T-helper 2 cell treated with Interferon-gamma antibody and Interleukin-4, amounts not matched to agents 5 μg/mL and 100 μg/mL, for 36 hours (primary cell): ENCODE measurements around the gene CEP104.

ENCODE experiments used
- DNase-seq: peaks from one replicate; pipeline ENCODE4 v3.0.0; 2021; ENCODE audit warnings: low spot score
- H3K27ac Mint-ChIP-seq: one replicate; pipeline ENCODE4 v1.8.0; 2021; ENCODE audit warnings: mild to moderate bottlenecking, mixed read lengths
- H3K27me3 Mint-ChIP-seq: one replicate; pipeline ENCODE4 v1.8.0; 2021; ENCODE audit warnings: low read depth, mixed read lengths
- H3K36me3 Mint-ChIP-seq: one replicate; pipeline ENCODE4 v1.8.0; 2021; ENCODE audit warnings: low read depth, mixed read lengths
- H3K4me1 Mint-ChIP-seq: one replicate; pipeline ENCODE4 v1.8.0; 2021; ENCODE audit warnings: low read depth, mixed read lengths
- H3K4me3 Mint-ChIP-seq: one replicate; pipeline ENCODE4 v1.8.0; 2022; ENCODE audit warnings: mild to moderate bottlenecking, moderate library complexity, mixed read lengths
- H3K9me3 Mint-ChIP-seq: one replicate; pipeline ENCODE4 v1.8.0; 2021; ENCODE audit warnings: mixed read lengths

Gene CEP104

GRCh38 chr1:3899754-3900149 is 42.7 kb upstream of the CEP104 start:
- H3K36me3 Mint-ChIP-seq, result peaks cover 28% of the 10 kb centered on the region
- H3K4me1 Mint-ChIP-seq, result peaks cover 34% of the 10 kb centered on the region
- DNase-seq, result no peak
- H3K4me3 Mint-ChIP-seq, result peak overlapping the region; percentile 92
- H3K27me3 Mint-ChIP-seq, result no peaks in the 10 kb centered on the region
- peaks cover 20% of the 10 kb centered on the region for H3K9me3 Mint-ChIP-seq
- peak overlapping the region; percentile 97 for H3K27ac Mint-ChIP-seq

DNA sequence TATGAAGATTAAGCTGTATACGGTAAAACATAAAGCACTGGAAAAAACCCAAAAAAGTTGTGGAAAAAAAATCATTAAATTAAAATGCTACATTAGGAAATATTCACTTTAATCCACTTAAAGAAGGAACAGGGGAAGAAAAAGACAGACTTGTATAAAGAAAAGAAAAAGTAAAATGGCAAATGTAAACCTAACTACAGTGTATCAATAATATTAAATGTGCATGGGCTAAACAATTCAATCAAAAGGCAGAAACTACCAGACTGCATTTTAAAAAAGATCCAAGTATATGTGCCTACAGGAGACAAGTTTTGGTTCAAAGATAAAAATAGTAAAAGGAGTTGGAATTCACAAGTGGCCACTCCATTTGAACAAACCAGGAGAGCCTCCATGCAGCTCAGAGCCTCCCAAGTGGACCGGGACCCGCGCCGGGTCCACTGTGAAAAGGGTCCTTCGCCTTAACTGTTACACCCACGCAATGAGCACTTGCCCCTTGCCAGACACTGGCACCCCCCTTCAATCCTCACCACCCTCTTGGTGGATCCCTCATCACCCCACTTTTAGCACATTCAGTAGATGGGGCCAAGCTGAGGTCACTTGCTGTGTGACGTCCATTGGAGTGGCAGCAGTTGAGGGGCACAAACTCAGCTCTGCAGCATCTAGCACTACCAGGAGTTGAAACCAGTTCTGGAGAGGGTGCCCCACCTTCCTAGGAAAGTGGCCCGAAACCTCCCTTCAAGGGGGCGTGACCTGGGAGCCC is 42.2 kb upstream of the CEP104 start:
- no peak for DNase-seq
- H3K27me3 Mint-ChIP-seq, result no peaks in the 10 kb centered on the region
- H3K27ac Mint-ChIP-seq, result peak overlapping the region; percentile 97
- peaks cover 20% of the 10 kb centered on the region for H3K9me3 Mint-ChIP-seq
- H3K4me1 Mint-ChIP-seq, result peaks cover 34% of the 10 kb centered on the region
- peaks cover 28% of the 10 kb centered on the region for H3K36me3 Mint-ChIP-seq
- H3K4me3 Mint-ChIP-seq, result peak overlapping the region; percentile 92

GRCh38 chr1:3898475-3898735 is 41.4 kb upstream of the CEP104 start:
- Mint-ChIP-seq H3K27ac (no peak overlapping the region), H3K4me3 (peak overlapping the region; percentile 92), H3K4me1 (peaks cover 28% of the 10 kb centered on the region), H3K36me3 (peaks cover 30% of the 10 kb centered on the region), H3K27me3 (no peaks in the 10 kb centered on the region), H3K9me3 (peaks cover 20% of the 10 kb centered on the region)
- DNase-seq, result no peak

DNA sequence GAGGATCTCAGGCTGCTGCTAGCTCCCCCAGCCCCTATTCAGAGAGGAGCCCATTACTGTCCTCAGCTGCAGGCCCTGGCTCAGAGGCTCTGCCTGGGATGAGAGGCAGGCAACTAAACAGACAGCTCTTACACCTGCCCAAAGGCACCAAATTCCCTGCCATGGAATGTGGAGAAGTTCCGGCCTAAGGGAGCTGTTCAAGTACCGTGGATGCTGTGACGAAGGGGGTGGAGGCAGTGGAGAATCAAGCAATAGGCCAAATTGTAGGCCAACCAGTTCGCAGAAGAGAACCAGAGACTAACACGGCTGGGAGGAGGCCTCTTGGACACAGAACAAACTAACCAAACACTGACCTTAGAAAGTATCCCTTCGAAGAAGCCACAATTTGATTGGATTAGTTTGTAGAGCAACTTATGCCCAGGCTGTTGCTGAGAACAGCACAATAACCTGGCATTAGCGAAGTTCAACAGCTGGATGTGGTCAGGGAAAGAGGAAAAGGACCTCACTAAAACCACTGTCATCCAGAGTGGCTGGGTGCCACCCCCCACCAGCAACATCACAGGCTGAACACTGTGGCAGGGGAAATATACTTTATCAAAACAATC is 39.5 kb upstream of the CEP104 start:
- Mint-ChIP-seq H3K4me3 (no peak overlapping the region), H3K36me3 (peaks cover 39% of the 10 kb centered on the region), H3K4me1 (peaks cover 22% of the 10 kb centered on the region), H3K27me3 (no peaks in the 10 kb centered on the region), H3K27ac (no peak overlapping the region), H3K9me3 (peaks cover 20% of the 10 kb centered on the region)
- no peak for DNase-seq

DNA sequence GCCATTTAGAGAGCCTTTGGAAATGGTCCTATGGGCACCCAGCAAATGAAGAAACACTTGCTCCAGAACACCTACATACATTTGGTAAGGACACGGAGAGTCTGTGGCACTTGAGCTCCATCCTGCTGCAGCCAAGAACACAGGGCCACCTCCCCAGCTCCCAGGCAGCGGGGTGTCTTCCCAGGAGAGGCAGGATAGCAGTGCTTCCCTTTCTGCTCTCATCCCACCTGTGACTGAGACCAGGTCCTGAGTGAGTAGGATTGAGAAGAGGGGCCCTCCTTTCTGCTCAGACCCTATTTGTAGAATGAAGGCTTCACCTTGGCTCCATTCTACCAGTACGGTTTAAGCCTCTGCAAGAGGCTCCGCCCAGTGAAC is 38.9 kb upstream of the CEP104 start:
- H3K4me3 Mint-ChIP-seq, result no peak overlapping the region
- H3K27ac Mint-ChIP-seq, result no peak overlapping the region
- H3K9me3 Mint-ChIP-seq, result peaks cover 20% of the 10 kb centered on the region
- H3K4me1 Mint-ChIP-seq, result peaks cover 25% of the 10 kb centered on the region
- H3K27me3 Mint-ChIP-seq, result no peaks in the 10 kb centered on the region
- H3K36me3 Mint-ChIP-seq, result peaks cover 42% of the 10 kb centered on the region
- DNase-seq, result no peak

DNA sequence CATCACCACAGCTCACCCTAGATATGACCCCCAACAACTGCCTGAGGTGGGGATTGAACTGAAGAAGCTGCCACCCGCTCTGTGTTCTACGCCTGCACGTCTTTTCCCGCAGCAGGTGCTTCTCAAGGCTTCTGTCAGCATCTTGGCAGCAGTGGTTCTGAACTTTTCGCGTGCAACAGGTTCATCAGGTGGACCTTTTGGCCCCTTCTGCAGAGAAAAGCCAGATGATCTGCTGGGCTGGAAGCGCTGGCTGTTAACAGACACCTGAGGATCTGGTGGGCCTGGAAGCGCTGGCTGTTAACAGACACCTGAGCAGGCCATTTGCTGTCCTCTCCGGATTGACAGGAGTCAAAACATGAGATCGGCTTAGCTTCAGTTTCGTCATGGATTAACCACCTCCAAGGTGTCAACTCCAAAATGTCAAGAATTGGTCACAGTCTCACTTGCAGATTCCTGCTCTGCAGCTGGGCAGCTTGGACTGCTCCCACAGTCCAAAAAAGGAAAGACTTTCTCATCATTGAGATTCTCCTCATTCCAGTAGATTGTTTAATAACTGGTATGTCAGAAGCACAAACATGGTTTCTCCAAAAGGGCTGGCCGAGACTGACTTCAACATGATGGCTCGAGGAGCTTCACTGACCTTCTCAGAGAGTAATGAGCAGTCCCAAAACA is 38.4 kb upstream of the CEP104 start:
- DNase-seq, result no peak
- Mint-ChIP-seq H3K4me1 (peaks cover 28% of the 10 kb centered on the region), H3K9me3 (peaks cover 20% of the 10 kb centered on the region), H3K27me3 (no peaks in the 10 kb centered on the region), H3K36me3 (peaks cover 47% of the 10 kb centered on the region), H3K27ac (no peak overlapping the region), H3K4me3 (no peak overlapping the region)

- Mint-ChIP-seq H3K4me1 (peaks cover 35% of the 10 kb centered on the region), H3K27me3 (no peaks in the 10 kb centered on the region), H3K9me3 (peaks cover 20% of the 10 kb centered on the region), H3K27ac (no peak overlapping the region), H3K36me3 (peaks cover 53% of the 10 kb centered on the region), H3K4me3 (no peak overlapping the region)
- no peak for DNase-seq
These were observed 37.7 kb upstream of the CEP104 start for GRCh38 chr1:3894626-3895278.

GRCh38 chr1:3893190-3893589 is 36.2 kb upstream of the CEP104 start:
- Mint-ChIP-seq H3K9me3 (peaks cover 13% of the 10 kb centered on the region), H3K4me3 (no peak overlapping the region), H3K36me3 (peaks cover 53% of the 10 kb centered on the region), H3K27ac (no peak overlapping the region), H3K27me3 (no peaks in the 10 kb centered on the region), H3K4me1 (peaks cover 28% of the 10 kb centered on the region)
- no peak for DNase-seq

- Mint-ChIP-seq H3K27ac (no peak overlapping the region), H3K27me3 (no peaks in the 10 kb centered on the region), H3K9me3 (peaks cover 9% of the 10 kb centered on the region), H3K36me3 (peaks cover 52% of the 10 kb centered on the region), H3K4me3 (no peak overlapping the region), H3K4me1 (peaks cover 26% of the 10 kb centered on the region)
- DNase-seq, result no peak
These were observed 35.7 kb upstream of the CEP104 start for GRCh38 chr1:3892748-3893147.

DNA sequence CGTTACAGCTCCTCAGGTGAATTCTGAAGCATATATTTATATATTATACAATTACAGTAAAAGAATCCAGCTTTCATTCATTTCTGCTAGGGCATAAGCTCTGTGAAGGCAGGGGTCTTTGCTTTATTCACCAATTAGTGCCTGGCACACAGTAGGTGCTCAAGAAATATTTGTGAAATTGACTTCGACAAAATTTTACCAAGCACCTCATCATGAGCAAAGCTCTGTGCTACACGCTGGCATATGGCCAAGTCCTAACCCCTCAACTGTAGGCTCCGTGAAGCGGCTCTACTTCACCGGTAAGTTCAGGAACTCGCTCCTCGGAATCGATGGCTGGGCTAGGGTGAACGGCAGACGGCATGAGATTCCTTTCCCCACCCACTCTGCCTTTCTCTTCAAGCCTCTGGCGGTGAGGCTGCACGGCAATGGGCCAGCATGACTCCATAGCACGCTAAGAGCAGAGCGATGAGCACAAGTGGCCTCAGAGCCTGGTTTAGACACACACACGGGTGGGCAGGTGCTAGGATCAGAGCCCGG is 34.4 kb upstream of the CEP104 start:
- H3K9me3 Mint-ChIP-seq, result no peaks in the 10 kb centered on the region
- H3K27me3 Mint-ChIP-seq, result no peaks in the 10 kb centered on the region
- peaks cover 20% of the 10 kb centered on the region for H3K4me1 Mint-ChIP-seq
- H3K36me3 Mint-ChIP-seq, result peaks cover 44% of the 10 kb centered on the region
- H3K27ac Mint-ChIP-seq, result no peak overlapping the region
- DNase-seq, result no peak
- no peak overlapping the region for H3K4me3 Mint-ChIP-seq

GRCh38 chr1:3890389-3891328 is 33.6 kb upstream of the CEP104 start:
- Mint-ChIP-seq H3K36me3 (peaks cover 43% of the 10 kb centered on the region), H3K9me3 (no peaks in the 10 kb centered on the region), H3K27me3 (no peaks in the 10 kb centered on the region), H3K4me1 (peaks cover 20% of the 10 kb centered on the region), H3K27ac (peak overlapping the region; percentile 46), H3K4me3 (peak overlapping the region; percentile 33)
- DNase-seq, result peak; percentile 22

GRCh38 chr1:3889936-3890335 is 32.9 kb upstream of the CEP104 start:
- no peak for DNase-seq

GRCh38 chr1:3888301-3888700 is 31.3 kb upstream of the CEP104 start:
- H3K9me3 Mint-ChIP-seq, result no peaks in the 10 kb centered on the region
- no peak overlapping the region for H3K4me3 Mint-ChIP-seq
- no peak for DNase-seq
- no peak overlapping the region for H3K27ac Mint-ChIP-seq
- no peaks in the 10 kb centered on the region for H3K27me3 Mint-ChIP-seq
- peaks cover 44% of the 10 kb centered on the region for H3K36me3 Mint-ChIP-seq
- peaks cover 20% of the 10 kb centered on the region for H3K4me1 Mint-ChIP-seq

More at GRCh38 chr1:3889936-3890335, 32.9 kb upstream of the CEP104 start:
- Mint-ChIP-seq H3K27me3 (no peaks in the 10 kb centered on the region), H3K27ac (no peak overlapping the region), H3K4me3 (peak overlapping the region; percentile 10), H3K9me3 (no peaks in the 10 kb centered on the region), H3K36me3 (peaks cover 40% of the 10 kb centered on the region), H3K4me1 (peaks cover 20% of the 10 kb centered on the region)
